DMS53 treated with DMSO at 0.1 percent for 48 hours (cell line): ENCODE results near the gene SCG2.

ENCODE experiments used
- DNase-seq: peaks from one replicate; lab custom pipeline; 2025; ENCODE audit not compliant: unreplicated experiment; lab: John Stamatoyannopoulos, UW

The SCG2 gene, protein sequence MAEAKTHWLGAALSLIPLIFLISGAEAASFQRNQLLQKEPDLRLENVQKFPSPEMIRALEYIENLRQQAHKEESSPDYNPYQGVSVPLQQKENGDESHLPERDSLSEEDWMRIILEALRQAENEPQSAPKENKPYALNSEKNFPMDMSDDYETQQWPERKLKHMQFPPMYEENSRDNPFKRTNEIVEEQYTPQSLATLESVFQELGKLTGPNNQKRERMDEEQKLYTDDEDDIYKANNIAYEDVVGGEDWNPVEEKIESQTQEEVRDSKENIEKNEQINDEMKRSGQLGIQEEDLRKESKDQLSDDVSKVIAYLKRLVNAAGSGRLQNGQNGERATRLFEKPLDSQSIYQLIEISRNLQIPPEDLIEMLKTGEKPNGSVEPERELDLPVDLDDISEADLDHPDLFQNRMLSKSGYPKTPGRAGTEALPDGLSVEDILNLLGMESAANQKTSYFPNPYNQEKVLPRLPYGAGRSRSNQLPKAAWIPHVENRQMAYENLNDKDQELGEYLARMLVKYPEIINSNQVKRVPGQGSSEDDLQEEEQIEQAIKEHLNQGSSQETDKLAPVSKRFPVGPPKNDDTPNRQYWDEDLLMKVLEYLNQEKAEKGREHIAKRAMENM

DNA sequence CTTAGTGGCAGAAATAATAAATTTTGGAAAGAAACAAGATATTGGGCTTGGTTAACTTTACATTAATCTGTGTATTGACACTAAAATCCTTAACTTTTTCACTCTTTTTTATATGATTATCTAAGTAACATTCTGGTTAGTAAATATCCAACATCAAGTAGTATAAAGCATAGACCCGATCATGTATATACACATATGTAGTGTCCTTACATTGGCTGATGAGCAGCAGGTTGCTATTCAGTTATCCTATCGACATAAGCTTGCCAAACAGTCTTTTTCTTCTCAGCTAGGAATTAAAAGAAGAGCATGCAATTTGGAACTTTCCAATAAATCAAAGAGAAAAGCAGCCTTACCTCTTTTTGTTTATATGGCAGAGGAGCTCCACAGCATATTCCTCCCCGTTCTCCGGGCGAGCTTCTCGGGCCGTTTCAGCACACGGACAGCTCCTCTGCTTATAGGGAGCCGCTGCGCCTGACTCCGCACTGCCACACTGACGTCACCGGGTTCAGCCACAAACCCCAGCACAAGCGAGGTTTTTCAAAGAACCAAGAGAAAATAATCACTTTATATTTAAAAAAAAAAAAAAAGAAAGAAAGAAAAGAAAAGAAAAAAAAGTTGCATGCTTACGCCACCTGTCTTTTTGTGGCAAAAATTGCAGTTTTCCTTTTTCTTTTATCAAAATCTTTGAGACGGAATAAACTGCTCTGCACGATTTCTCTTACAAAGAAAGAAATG, at the start of gene SCG2:
Gene SCG2, minus strand, starts transcription at position 430 of the 735 bp plus-strand sequence. CDS start 3,079 bp downstream, outside the sequence.
- peak; percentile 74 for DNase-seq

GRCh38 chr2:223649554-223650533, 47.7 kb upstream of the SCG2 start:
- DNase-seq = no peak

GRCh38 chr2:223648755-223649154, 46.6 kb upstream of the SCG2 start:
- no peak for DNase-seq

GRCh38 chr2:223647258-223647952, 45.2 kb upstream of the SCG2 start:
- DNase-seq = no peak

- DNase-seq = peak; percentile 9
These were observed 42.0 kb upstream of the SCG2 start for GRCh38 chr2:223644136-223644535.

DNA sequence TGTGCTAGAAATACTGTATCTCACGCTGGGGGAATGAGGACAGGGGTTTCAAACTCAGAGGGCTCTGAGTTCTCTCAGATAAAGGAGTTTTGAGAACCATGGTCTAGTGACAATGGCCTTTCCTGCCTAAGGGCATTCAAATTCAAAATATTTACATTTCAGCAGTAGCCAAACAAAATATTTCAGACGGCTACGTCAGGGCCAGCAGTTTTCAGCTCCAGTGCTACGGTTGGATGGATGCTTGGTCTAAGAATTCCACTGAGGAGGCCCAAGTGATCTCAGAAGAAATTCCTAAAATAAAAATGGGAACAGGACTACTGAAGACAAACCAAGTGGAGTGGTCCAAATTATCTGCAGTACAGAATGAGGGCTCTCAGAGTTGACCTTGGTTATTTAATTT, 41.1 kb upstream of the SCG2 start:
- DNase-seq = peak; percentile 23

- no peak for DNase-seq
These were observed 40.3 kb upstream of the SCG2 start for GRCh38 chr2:223642506-223642905.

- no peak for DNase-seq
These were observed 38.9 kb upstream of the SCG2 start for GRCh38 chr2:223641082-223641481.

- no peak for DNase-seq
These were observed 32.9 kb upstream of the SCG2 start for GRCh38 chr2:223635080-223635479.

DNA sequence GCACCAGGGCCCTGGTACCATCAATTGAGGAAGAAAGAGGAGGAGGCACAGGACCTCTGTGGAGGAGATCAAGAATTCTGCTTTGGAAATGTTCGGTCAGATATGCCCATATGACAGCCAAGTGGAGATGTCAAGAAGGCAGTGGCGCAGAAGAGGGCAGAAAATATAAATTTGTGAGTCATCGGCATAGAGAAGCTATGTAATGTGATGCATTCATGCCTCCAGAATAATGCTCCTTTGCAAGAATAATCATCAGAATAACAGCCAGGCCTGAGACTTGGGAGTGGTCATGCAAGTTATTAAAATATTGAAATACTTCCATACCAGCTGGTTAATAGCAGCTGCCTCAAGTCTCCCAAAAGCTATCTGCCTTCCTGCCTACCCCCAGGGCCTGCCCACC, 32.1 kb upstream of the SCG2 start:
- DNase-seq = no peak

DNA sequence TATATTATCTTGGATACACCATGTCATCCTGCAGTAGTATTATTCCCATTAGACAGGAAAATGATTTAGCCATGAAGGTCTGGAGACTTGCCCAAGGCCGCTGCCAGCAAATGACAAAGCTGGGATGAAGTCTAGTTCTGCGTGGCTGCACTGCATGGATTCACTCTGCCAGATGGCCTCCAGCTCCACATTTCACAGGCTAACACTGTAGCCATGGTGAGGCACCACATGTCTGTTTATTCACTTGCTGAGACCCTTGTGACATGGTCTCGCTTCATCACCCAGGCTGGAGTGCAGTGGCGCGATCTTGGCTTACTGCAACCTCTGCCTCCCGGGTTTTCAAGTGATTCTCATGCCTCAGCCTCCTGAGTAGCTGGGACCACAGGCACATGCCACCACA, 31.5 kb upstream of the SCG2 start:
- no peak for DNase-seq

GRCh38 chr2:223632826-223633225, 30.7 kb upstream of the SCG2 start:
- no peak for DNase-seq

DNA sequence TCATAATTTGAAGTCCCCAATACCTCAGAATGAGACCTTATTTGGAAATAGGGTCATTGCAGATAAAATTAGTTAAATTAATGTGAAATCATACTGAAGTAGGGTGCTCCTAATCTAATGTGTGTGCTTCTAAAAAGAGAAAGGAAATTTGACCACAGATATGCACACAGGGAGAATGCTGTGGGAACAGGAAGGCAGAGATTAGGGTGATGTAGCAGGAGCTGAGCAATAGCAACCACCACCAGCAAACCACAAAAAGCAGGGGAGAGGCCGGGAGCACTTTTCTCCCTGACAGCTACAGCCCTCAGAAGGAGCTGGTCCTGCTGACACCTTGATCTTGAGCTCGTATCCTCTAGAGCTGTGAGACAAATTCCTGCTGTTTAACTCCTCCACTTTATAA, 24.6 kb upstream of the SCG2 start:
- no peak for DNase-seq

DNA sequence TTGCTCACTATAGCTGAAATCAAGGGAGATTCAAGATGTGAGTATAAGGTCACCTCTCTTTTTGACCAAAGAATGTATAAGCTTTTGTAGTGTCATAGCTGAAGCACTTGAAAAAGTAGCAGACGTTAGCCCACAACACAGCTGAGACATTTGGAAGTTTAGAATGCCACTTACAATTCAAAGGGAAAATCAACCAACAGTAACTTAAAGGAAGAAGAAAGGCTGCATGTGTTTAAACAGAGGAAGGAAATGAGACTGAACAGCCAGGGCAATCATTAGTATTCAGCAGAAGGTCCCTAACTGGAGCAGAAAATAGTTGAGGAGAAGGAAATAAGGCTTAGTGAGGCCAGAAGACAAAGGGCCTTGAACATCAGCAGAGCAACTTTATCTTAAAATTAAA, 23.5 kb upstream of the SCG2 start:
- no peak for DNase-seq

- no peak for DNase-seq
These were observed 19.7 kb upstream of the SCG2 start for GRCh38 chr2:223621901-223622300.

GRCh38 chr2:223619486-223620129, 17.4 kb upstream of the SCG2 start:
- no peak for DNase-seq

- DNase-seq = no peak
These were observed 16.2 kb upstream of the SCG2 start for GRCh38 chr2:223618172-223619035.

DNA sequence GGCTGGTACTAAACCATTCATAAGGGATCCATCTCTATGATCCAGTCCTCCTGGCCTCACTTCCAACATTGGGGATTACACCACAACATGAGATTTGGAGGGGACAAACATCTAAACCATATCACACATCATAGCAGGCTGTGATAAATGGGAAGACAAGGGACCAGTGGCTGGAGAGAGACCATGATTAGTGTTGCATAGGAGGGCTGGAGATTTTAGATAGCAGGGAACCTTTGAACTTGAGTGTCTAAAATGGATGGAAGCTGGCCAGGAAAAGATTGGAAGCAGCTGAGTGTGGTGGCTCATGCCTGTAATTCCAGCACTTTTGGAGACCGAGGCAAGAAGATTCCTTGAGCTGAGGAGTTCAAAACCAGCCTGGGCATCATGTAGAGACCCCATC, 12.4 kb upstream of the SCG2 start:
- no peak for DNase-seq
